Activated CD8-positive, alpha-beta memory T cell treated with anti-CD3 and anti-CD28 coated beads for 24 hours (primary cell): ENCODE data around the gene USP53.
"Not testable (repeated sequence)": the region's sequence is repeated elsewhere in the genome, so short reads cannot be mapped to it uniquely, and the experiment has no call there.

Source experiments
- DNase-seq: peaks from one replicate; pipeline ENCODE4 v3.0.0-alpha.2; 2020

USP53 gene

GRCh38 chr4:119321921-119322687 is 109.6 kb downstream of the USP53 start, which contains the start of gene FABP2:
Gene FABP2, minus strand, starts transcription at chr4:119322138. Its CDS starts 36 bp downstream, at chr4:119322102.
- DNase-seq: no peak

GRCh38 chr4:119328695-119329094 is 116.2 kb downstream of the USP53 start:
- no peak for DNase-seq

GRCh38 chr4:119329835-119330620 is 117.5 kb downstream of the USP53 start:
- no peak for DNase-seq

GRCh38 chr4:119336332-119336979 is 123.9 kb downstream of the USP53 start:
- not testable (repeated sequence) for DNase-seq

- no peak for DNase-seq
Observed at GRCh38 chr4:119337010-119337409, 124.5 kb downstream of the USP53 start.

- not testable (repeated sequence) for DNase-seq
Observed at GRCh38 chr4:119339895-119340294, 127.4 kb downstream of the USP53 start.

- not testable (repeated sequence) for DNase-seq
Observed at GRCh38 chr4:119343293-119343692, 130.8 kb downstream of the USP53 start.
